Muscle of arm (tissue), 12 donors: ENCODE data around the gene ZNF23. TPM values are rescaled to one million over a fixed set of nuclear protein-coding genes. Genes with fewer than 3 reads are reported as not detected.

ENCODE experiments used
- DNase-seq: peaks from one replicate; pipeline ENCODE4 v3.0.0-alpha.2; 2013
- polyA plus RNA-seq, 12 donors: library from polyadenylated mRNA; unstranded; fragments of 120-200 nt; gene quantifications; one replicate each; pipeline ENCODE4 v1.2.1, GENCODE V29; 2013; ENCODE audit not compliant: insufficient read length in 12 of 12

ZNF23 gene
- polyA plus RNA-seq, 12 donors: 9.5 to 15.4 (median 11.8) TPM; not detected in 1

DNA sequence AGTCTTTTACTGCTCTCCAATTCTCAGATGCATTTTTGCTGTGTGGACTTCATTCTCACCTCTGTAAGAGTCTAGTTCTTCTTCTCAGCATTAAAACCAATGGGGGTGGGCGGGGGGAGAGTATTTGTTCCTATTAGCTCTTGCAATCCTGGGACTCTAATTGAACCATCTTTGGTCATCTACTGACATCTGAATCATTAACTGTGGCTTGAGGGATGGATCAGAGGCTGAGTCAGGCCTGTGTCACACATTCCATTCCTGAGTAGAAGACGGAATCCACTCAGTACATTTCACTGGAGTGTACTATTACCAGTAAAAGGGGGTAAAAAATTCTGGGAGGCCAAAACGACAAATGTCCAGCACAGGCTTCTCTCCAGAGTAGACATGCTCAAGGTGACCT is 12.8 kb upstream of the ZNF23 start:
- no peak for DNase-seq

DNA sequence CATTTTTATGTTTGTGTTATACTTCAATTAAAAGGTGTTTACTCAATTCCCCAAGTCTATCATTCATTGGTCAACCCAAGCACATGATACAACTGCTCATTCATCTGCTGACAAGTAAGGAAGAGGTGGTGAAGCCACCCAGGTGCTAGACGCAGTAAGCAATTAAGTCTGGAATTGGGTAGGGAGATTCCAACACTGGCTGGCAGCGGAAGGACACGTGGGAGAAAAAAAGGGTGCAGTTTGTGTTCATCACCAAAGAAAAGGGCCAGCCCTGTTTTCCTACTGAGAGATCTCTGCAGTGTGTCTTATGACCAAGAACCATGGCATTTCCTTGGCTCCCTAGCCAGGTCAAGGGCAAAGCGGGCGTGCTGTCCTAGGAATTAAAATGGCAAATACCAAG is 11.8 kb upstream of the ZNF23 start:
- no peak for DNase-seq

- DNase-seq: no peak
These were observed 10.9 kb upstream of the ZNF23 start for GRCh38 chr16:71472931-71473330.

DNA sequence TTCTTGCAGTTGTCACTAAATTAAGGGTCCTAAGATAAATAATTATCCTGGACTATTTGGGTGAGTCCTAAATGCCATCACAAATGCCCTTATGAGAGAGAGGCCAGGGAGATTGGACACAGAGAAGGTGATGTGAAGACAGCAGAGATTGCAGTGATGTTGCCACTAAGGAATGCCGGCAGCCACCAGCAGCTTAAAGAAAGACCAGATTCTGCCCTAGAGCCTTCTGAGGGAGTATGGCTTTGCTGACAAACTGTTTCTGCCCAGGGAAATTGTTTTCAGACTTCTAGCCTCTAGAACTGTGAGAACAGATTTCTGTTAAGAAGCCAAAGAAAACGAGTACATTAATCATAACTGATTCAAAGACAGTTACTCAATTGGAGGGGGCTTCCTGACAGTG is 10.0 kb upstream of the ZNF23 start:
- DNase-seq: no peak

- DNase-seq: peak; percentile 43
These were observed 5.8 kb upstream of the ZNF23 start for GRCh38 chr16:71467810-71468209.

DNA sequence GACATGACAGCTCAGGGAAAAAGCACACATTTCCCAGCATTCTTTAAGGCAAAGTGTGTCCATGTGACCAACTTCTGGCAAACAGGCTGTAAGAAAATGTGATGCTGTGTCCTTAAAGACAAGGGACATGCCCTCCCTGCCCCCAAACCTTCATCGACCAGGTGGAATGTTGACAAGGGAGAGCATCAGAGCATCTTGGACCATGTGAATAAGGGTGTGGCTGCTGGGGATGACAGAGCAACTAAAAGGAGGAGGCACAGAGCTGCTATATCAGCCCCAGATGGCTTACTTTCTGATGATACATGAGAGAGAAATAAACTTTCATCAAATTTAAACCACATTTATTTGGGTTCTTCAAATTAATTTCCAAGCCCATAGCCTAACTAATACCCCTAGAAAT is 2.2 kb upstream of the ZNF23 start:
- DNase-seq: no peak

GRCh38 chr16:71460941-71461340 is 1.1 kb downstream of the ZNF23 start:
- no peak for DNase-seq

DNA sequence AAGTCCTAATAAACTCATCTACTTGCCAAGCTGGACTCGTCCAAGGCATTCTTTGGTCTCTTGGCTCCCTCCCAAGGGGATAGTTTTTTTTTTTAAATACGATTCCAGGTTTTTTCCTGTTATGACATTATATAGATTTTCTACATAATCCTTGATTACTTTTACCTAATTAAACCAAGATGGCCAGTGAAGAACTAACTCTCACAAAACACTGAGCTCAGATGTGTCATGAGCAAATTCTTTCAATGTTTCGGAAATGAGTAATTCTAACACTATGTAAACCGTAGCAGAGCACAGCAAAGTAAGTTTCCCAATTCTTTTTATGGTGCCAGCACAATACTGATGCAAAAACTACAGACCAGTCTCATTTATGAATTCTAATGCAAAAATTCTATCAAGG is 1.8 kb downstream of the ZNF23 start:
- no peak for DNase-seq

- no peak for DNase-seq
These were observed 2.5 kb downstream of the ZNF23 start for GRCh38 chr16:71459510-71459909.

DNA sequence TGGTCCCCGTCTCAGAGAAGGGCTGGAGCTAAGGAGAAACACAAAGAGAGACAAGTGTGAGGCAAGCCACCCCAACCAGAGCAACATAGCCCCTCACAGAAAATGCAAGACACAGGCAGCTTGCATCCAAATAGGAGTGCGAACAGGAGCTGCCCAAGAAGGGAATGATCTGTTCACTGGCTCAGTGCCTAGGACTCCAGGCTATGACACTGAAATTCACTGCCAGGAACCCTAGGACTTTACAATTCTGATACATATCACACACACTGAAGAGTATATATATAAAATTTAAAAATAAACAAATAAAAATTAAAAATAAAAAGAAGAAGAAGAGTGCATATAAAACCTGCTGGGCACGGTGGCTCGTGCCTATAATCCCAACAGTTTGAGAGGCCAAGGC is 5.2 kb downstream of the ZNF23 start:
- DNase-seq: no peak

- no peak for DNase-seq
These were observed 9.0 kb downstream of the ZNF23 start for GRCh38 chr16:71453036-71453435.

DNA sequence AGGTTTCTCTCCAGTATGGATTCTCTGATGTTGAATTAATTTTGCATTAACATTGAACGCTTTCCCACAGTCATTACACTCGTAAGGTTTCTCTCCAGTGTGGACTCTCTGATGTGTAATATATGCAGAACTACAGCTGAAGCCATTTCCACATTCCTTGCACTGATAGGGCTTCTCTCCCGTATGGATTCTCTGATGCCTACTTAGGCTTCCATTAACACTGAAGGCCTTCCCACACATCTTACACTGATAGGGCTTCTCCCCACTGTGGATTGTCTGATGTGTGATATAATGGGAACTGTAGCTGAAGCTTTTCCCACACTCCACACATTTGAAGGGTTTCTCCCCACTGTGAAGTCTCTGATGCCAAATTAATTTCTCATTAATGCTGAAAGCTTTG is 13.0 kb downstream of the ZNF23 start:
- DNase-seq: no peak

DNA sequence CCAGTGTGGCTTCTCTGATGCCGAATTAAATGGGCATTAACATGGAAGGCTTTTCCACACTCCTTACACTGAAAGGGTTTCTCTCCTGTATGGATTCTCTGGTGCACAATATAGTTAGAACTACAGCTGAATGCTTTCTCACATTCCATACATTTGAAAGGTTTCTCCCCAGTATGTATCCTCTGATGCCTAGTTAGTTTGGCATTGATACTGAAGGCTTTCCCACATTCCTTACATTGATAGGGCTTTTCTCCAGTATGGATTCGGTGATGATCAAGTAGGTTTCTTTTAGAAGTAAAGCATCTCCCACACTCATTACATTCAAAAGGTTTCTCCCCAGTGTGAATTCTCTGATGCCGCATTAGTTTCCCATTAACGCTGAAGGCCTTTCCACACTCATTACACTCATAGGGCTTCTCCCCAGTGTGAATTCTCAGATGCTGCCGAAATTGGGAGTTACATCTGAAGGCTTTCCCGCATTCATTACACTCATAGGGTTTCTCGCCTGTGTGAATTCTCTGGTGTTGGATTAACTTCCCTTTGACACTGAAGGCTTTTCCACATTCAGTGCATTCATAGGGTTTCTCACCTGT is 13.7 kb downstream of the ZNF23 start:
- no peak for DNase-seq

- peak; percentile 1 for DNase-seq
These were observed 18.3 kb downstream of the ZNF23 start for GRCh38 chr16:71443714-71444113.

- no peak for DNase-seq
These were observed 20.0 kb downstream of the ZNF23 start, which contains the start of gene TLE7 for GRCh38 chr16:71442051-71442440. Gene TLE7, minus strand, starts transcription at chr16:71442054. Its CDS starts 8,730 bp downstream, at chr16:71433324.

DNA sequence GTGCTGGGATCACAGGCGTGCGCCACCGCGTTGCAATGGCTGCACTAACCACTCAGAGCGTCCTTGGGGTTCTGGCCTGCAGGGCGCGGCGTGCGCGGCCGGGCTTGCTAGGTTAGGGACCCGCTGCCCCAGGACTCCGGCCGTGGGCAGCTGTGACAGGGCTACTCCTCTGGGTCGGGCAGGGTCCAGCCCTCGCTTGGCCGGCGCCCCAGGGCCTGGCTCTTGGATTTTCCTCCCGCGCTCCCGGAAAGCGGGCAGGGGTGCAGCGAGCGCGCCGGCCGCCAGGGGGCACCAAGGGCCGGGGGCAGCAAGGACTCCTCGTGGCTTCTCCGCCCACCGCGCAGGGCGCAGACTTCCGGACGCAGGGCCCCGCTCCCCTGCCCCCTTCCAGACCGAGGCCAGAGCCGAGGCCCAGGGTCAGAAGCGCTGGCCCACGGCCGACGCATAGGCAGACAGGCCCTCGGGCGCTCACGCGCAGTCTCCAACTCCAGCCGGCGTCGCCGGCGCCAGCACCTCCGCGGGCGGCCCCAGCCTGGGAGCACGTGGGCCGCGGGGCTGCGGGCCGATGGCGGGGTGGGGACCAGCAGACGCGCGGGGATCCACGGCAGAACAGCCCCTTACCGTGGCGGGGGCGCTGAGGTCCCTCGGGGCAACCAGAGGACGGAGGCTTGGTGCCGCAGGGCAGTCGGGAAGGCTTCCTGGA is 20.5 kb downstream of the ZNF23 start:
- no peak for DNase-seq

- no peak for DNase-seq
These were observed 21.2 kb downstream of the ZNF23 start for GRCh38 chr16:71440669-71441347.

GRCh38 chr16:71439523-71439922 is 22.5 kb downstream of the ZNF23 start:
- DNase-seq: no peak

GRCh38 chr16:71436473-71436872 is 25.6 kb downstream of the ZNF23 start:
- no peak for DNase-seq

DNA sequence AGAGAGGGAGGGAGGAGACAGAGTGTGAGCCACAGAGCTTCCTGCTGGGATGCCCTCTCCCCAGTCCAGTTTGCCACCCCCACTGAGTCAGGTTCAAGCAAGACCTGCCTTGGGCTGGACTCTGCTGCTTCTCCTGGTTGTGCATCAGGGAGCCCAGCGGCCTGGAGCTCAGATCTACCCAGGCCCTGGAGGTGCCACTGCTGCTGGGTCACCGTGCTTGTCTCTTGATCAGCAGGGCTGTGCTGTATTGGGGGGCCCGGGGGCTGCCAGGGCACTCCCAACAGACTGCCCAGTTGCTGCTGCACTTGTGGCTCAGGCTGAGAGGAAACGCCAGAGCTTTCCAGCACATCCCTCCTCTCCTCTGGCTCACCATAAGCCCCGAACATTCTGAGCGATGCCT is 29.1 kb downstream of the ZNF23 start:
- no peak for DNase-seq

GRCh38 chr16:71431991-71432390 is 30.1 kb downstream of the ZNF23 start:
- DNase-seq: no peak

- no peak for DNase-seq
These were observed 30.9 kb downstream of the ZNF23 start for GRCh38 chr16:71431176-71431575.

DNA sequence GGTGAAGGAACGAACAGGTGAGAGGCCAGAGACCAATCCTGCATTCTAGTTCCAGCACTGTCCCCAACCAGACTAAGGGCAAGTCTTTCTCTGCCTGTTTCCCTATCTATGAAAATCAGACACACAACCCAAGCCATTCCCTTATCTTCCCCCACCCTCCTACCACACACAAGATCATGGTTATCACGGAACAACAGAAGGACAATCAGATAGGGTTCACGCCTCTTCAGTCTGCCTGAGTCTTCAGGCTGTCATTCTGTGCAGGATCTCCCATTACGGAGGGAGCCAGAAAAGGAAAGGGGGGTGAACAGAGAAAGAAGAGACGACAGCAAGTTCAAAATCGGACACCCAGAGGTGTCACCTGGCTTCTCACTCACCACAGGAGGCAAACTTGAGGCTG is 31.3 kb downstream of the ZNF23 start:
- DNase-seq: no peak
